Esophagus squamous epithelium (tissue), 5 donors: Measurements from ENCODE around the gene DAP. TPM values are rescaled to one million over a fixed set of nuclear protein-coding genes. Genes with fewer than 3 reads are reported as not detected.

Experiments
- DNase-seq: peaks from one replicate; lab custom pipeline; 2025; lab: John Stamatoyannopoulos, UW
- H3K27ac ChIP-seq, 4 donors: fragments of 200-600 bp; sonication (generic); one replicate each; pipeline ENCODE4 v1.5.1; 2016 to 2019; ENCODE audit warnings: mild to moderate bottlenecking in 1 of 4
- H3K27me3 ChIP-seq, 4 donors: fragments of 200-600 bp; sonication (generic); 1 replicate in 3 of 4; 2 replicates in 1 of 4; pipeline versions ENCODE4 v1.5.1 to v1.6.0; 2017 to 2021; ENCODE audit warnings: antibody characterized with exemption in 1 of 4
- H3K36me3 ChIP-seq, 3 donors: fragments of 200-600 bp; sonication (generic); one replicate each; pipeline ENCODE4 v1.5.1; 2016 to 2019
- H3K4me1 ChIP-seq, 3 donors: fragments of 200-600 bp; sonication (generic); one replicate each; pipeline ENCODE4 v1.5.1; 2017 to 2019
- H3K4me3 ChIP-seq, 4 donors: fragments of 200-600 bp; sonication (generic); 1 replicate in 3 of 4; 2 replicates in 1 of 4; pipeline ENCODE4 v1.5.1; 2016 to 2019; ENCODE audit warnings: mild to moderate bottlenecking in 2 of 4, moderate library complexity in 1 of 4
- H3K9me3 ChIP-seq, 3 donors: fragments of 200-600 bp; sonication (generic); one replicate each; pipeline ENCODE4 v1.5.1; 2016 to 2019
- CTCF ChIP-seq, 6 experiments: fragments of 450-650 bp in 4 of 6; fragments of 200-600 bp in 2 of 6; sonication (generic) in 2 of 6; IDR thresholded peaks; one replicate each; pipeline ENCODE4 v1.5.1; 2016 to 2019; ENCODE audit warnings: antibody characterized with exemption in 6 of 6, mild to moderate bottlenecking in 4 of 6, moderate library complexity in 4 of 6
- POLR2A ChIP-seq, 4 donors: fragments of 450-650 bp; IDR thresholded peaks; one replicate each; pipeline ENCODE4 v1.6.1; 2017; ENCODE audit warnings: antibody characterized with exemption in 4 of 4, mild to moderate bottlenecking in 4 of 4, moderate library complexity in 3 of 4
- WGBS, 2 donors: methylation state at CpG; one replicate each; pipeline ENCODE4 v1.1.5; 2018; 5-methylcytosine and 5-hydroxymethylcytosine counted together
- intact Hi-C: fragments of 100-400 bp; cut with DNase I; formaldehyde crosslinking; loops from one replicate; pipeline ENCODE4 v1.15.0; 2022
- total RNA-seq, 4 donors: library from RNA; depleted of rRNA; stranded (reverse); fragments of >200 nt; gene quantifications; one replicate each; pipeline ENCODE4 v1.1.0, GENCODE V29; 2016
- donor health status: DM: yes; HTN: yes; CAD: no.

The DAP gene
- total RNA-seq, 4 donors from 2014 or later: 15.7 to 35.5 (median 29.5) TPM

DNA sequence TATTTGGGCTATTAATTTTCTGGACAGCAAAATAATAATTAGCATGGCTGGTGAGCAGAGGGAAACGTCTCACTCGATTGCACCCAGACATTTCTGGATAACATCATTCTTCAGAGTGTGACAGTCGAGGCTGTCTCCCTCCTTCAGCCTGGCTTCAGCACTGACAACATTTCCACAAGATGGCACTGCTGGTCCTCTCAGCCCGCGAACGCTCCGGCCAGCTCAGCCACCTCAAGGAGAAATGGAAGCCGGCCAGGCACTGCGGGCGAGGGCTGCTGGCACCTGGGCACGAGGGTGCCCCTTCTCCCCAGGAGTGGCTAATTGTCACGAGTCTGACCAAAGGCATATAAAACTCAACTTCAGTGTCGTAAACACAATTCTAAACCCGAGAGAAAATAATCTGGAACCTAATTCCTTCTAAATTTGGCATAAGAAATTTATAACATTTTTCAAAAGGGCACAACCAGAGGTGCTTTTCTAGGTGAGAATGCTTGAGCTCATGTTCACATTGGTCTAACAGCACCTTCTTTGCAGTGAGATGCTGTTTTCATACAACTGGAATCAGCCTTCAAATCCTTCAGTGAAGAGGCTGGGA, 65.9 kb downstream of the DAP start:
- intact Hi-C loops: no loop called here
- 7 to 15% methylated on average over 10 to 14 of the region's 14 CpGs for WGBS, 2 donors
- no peaks in the 10 kb centered on the region for H3K9me3 ChIP-seq
- TF ChIP-seq POLR2A (IDR thresholded peaks at IDR 0.05) (no peak), CTCF (IDR thresholded peaks at IDR 0.05) (peak; percentile 28 to 74 (median 64))
- no peak overlapping the region for H3K27ac ChIP-seq
- no peaks in the 10 kb centered on the region for H3K27me3 ChIP-seq
- H3K4me3 ChIP-seq: no peak overlapping the region
- H3K36me3 ChIP-seq: peaks cover 0 to 11% (median 0%) of the 10 kb centered on the region in 3 donors
- no peak for DNase-seq
- H3K4me1 ChIP-seq: peaks cover 0 to 14% (median 6%) of the 10 kb centered on the region in 3 donors

DNA sequence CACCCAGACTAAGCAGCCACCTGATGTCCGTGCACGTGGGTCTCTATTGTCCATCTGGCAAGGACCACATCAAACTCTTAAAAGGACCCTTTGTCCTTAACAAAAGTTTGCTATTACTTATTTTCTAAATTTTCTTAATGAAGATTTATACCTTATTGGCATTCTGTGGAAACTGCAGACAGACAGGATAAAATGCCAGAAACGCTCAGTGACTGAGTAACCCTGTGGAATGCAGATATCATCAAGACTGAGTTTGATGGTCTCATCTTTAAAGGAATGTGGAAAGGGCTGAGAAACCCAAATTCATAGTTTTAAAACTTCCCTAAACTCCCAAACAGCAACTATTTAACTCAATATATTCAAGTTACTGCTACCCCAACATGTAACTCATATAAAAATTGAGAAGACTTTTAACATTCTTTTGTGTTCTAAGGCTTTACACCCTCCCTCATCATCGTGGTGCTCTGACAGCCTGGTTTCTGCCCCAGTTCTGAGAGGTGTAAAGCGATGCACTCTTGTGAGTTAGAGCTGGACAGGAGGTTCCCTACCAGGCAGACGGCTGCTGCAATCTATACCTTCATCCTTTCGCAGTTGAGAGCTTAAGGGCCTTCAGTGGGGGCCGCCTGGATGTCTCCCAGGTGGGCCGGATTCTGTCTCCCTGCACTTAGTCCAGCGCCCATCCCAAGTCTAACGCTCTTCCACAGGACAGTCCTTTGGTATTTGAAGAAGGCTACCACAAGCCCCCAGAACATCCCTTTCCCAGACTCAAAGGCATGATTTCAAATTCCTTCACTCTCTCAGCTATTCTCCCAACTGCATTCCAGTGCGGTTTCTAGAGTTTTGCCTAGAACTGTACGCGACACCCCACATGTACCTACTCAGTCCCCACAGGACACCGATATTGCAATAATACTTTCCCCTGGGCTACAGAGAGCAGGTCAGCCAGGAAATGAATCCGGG, 68.9 kb downstream of the DAP start:
- Histone ChIP-seq H3K4me3 (no peak overlapping the region), H3K36me3 (peaks cover 0 to 16% (median 0%) of the 10 kb centered on the region in 3 donors), H3K27me3 (no peaks in the 10 kb centered on the region), H3K27ac (no peak overlapping the region), H3K9me3 (no peaks in the 10 kb centered on the region), H3K4me1 (peaks cover 0 to 14% (median 6%) of the 10 kb centered on the region in 3 donors)
- TF ChIP-seq CTCF (IDR thresholded peaks at IDR 0.05) (no peak), POLR2A (IDR thresholded peaks at IDR 0.05) (no peak)
- intact Hi-C loops: no loop called here
- no peak for DNase-seq
- 89 to 92% methylated on average over 16 of the region's 16 CpGs for WGBS, 2 donors

DNA sequence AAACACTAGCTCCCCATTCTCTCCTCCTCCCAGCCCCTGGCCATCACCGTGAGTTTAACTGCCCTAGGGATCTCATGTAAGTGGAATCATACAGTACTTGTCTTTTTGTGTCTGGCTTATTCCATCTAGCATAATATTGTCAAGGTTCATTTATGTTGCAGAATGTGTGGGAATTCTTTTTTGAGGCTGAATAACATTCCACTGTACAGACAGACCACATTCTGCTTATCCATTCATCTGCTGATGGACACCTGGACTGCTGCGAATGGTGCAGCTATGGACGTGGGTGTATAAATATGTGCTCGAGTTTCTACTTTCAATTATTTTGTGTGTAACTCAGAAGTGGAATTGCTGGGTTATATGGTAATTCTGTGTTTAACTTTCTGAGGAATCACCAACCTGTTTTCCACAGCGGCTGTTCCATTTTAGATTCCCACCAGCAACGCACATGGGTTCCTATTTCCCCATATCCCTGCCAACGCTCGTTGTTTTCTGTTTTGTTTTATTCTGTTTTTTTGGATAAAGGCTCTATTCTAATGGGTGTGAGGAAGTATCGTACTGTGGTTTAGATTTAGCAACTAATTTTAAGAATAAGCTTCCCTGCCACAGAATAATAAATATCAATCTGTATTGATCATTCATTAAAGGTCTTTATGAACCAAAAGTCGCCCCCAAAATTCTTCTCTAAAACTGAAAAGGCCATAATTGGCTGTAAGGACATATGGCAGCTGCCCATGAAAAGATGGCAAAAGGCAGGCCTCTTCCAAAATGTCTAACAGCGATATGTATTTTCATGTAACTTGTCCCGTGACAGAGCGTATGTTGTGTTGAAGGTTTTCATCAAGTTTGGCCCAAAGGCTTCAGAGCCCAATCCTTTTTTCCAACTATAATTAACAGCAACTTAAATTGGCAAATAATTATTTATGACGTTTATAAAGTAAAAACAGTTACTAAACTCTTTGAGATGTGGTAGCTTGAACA, 70.3 kb downstream of the DAP start:
- Histone ChIP-seq H3K4me1 (peaks cover 0 to 10% (median 6%) of the 10 kb centered on the region in 3 donors), H3K36me3 (peaks cover 0 to 22% (median 0%) of the 10 kb centered on the region in 3 donors), H3K9me3 (no peaks in the 10 kb centered on the region), H3K27me3 (no peaks in the 10 kb centered on the region), H3K4me3 (no peak overlapping the region), H3K27ac (no peak overlapping the region)
- intact Hi-C loops: no loop called here
- TF ChIP-seq CTCF (IDR thresholded peaks at IDR 0.05): no peak
- no peak for TF ChIP-seq POLR2A (IDR thresholded peaks at IDR 0.05)
- whole genome bisulfite sequencing, 2 donors: 76 to 85% methylated on average over 13 to 14 of the region's 14 CpGs
- no peak for DNase-seq

DNA sequence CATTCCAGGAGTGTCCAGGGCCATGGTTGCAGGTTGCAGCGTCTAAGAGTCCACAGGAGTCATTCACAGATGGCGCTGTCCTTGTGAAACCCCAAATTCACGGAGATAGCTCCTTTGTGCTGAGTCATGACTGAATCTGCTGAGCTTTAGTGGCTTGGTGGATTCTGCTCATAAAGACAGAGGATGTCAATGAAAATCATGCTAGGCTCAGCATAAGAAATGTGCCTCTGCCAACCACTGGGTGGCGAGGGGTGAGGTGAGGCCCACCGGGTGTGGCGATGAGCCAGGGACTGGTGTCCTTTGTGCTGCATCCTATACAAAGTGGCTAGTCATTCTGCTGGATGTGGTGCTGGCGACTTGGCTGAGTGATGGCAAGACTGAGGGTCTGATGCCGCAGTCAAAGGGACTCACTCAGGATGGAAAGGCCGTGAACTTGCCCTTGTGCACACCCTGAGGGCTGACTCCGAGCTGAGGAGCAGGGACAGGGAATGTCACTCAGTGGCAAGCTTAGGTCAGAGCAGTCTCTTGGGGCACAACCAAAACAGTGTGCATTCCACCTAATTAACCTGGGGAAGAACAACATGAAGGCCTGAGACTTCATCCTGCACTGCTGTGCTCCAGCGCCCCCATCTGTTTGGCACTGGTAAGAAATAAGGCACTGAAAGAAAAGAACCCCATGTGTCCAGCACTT, 71.5 kb downstream of the DAP start:
- no peak overlapping the region for H3K27ac ChIP-seq
- intact Hi-C loops: no loop called here
- TF ChIP-seq CTCF (IDR thresholded peaks at IDR 0.05) (peak in 1 of 6 experiments; percentile 32), POLR2A (IDR thresholded peaks at IDR 0.05) (no peak)
- no peak overlapping the region for H3K4me3 ChIP-seq
- no peaks in the 10 kb centered on the region for H3K27me3 ChIP-seq
- peaks cover 0 to 22% (median 0%) of the 10 kb centered on the region in 3 donors for H3K36me3 ChIP-seq
- no peaks in the 10 kb centered on the region for H3K9me3 ChIP-seq
- H3K4me1 ChIP-seq: no peaks in the 10 kb centered on the region
- DNase-seq: no peak
- WGBS, 2 donors: 60 to 78% methylated on average over 2 to 5 of the region's 11 CpGs
